Fibroblast of lung (primary cell): ENCODE measurements around the gene CUEDC1. TPM values are rescaled to one million over a fixed set of nuclear protein-coding genes. Genes with fewer than 3 reads are reported as not detected.

Experiments used
- DNase-seq, 2 donors: peaks; one replicate each; pipeline versions ENCODE4 v3.0.0 to v3.0.0-alpha.2; 2010; ENCODE audit warnings: low read depth in 2 of 2
- H2AFZ ChIP-seq: 2 replicates; pipeline ENCODE4 v1.5.1; 2012; ENCODE audit warnings: low read length, control low read depth, inconsistent platforms
- H3K27ac ChIP-seq: 2 replicates; pipeline ENCODE4 v1.5.1; 2011; ENCODE audit warnings: low read length, control low read depth; ENCODE audit not compliant: insufficient read depth
- H3K27me3 ChIP-seq: 2 replicates; pipeline ENCODE4 v1.5.1; 2011; ENCODE audit warnings: mild to moderate bottlenecking, low read length; ENCODE audit not compliant: control insufficient read depth, insufficient read depth
- H3K36me3 ChIP-seq: 2 replicates; pipeline ENCODE4 v1.5.1; 2011; ENCODE audit warnings: low read length; ENCODE audit not compliant: control insufficient read depth, insufficient read depth
- H3K4me1 ChIP-seq: 2 replicates; pipeline ENCODE4 v1.5.1; 2011; ENCODE audit warnings: low read length; ENCODE audit not compliant: control insufficient read depth, insufficient read depth; ENCODE audit errors: extremely low read depth
- H3K4me2 ChIP-seq: 2 replicates; pipeline ENCODE4 v1.5.1; 2011; ENCODE audit warnings: low read length, control low read depth; ENCODE audit not compliant: insufficient read depth; ENCODE audit errors: extremely low read depth
- H3K4me3 ChIP-seq, 4 experiments: fragments of 200-600 bp in 1 of 4; sonication (generic) in 1 of 4; replicated peaks in 1 of 4; 2 replicates each; pipeline ENCODE4 v1.5.1; 2011 to 2016; ENCODE audit warnings: low read length in 4 of 4, low read depth in 3 of 4, mild to moderate bottlenecking in 3 of 4, control low read depth in 2 of 4, inconsistent platforms in 1 of 4, mixed read lengths in 1 of 4; ENCODE audit not compliant: insufficient read depth in 1 of 4; ENCODE audit errors: control extremely low read depth in 1 of 4
- H3K79me2 ChIP-seq: 2 replicates; pipeline ENCODE4 v1.5.1; 2012; ENCODE audit warnings: mild to moderate bottlenecking, low read length, inconsistent platforms; ENCODE audit not compliant: control insufficient read depth, insufficient read depth
- H3K9ac ChIP-seq: 2 replicates; pipeline ENCODE4 v1.5.1; 2011; ENCODE audit warnings: mild to moderate bottlenecking, low read length, control low read depth; ENCODE audit not compliant: insufficient read depth
- H3K9me3 ChIP-seq: 2 replicates; pipeline ENCODE4 v1.5.1; 2012; ENCODE audit warnings: low read depth, low read length; ENCODE audit not compliant: control insufficient read depth, insufficient read depth
- H4K20me1 ChIP-seq: 2 replicates; pipeline ENCODE4 v1.5.1; 2011; ENCODE audit warnings: low read length; ENCODE audit not compliant: control insufficient read depth, insufficient read depth; ENCODE audit errors: extremely low read depth
- EZH2 ChIP-seq: IDR thresholded peaks from 2 replicates; pipeline ENCODE4 v1.5.1; 2012; ENCODE audit warnings: low read length, control low read depth, mild to moderate bottlenecking; ENCODE audit errors: missing control alignments
- polyA plus RNA-seq, 2 donors: library from polyadenylated mRNA; depleted of rRNA in 1 of 2; stranded (reverse) in 1 of 2; unstranded in 1 of 2; fragments of >200 nt; gene quantifications; 2 replicates each; pipeline ENCODE4 v1.2.1, GENCODE V29; 2011 to 2012; ENCODE audit warnings: missing spikeins in 1 of 2
- total RNA-seq: library from RNA; depleted of rRNA; stranded (reverse); fragments of >200 nt; gene quantifications from 2 replicates; pipeline ENCODE4 v1.2.1, GENCODE V29; 2014
- TF ChIP-seq, protein P1 (sequence below), 2 donors: IDR thresholded peaks in 1 of 2; conservative IDR thresholded peaks in 1 of 2; 1 replicate in 1 of 2; 2 replicates in 1 of 2; pipeline ENCODE4 v1.5.1; 2011 to 2012; ENCODE audit warnings: low read length in 2 of 2, control low read depth in 1 of 2, inconsistent platforms in 1 of 2, low read depth in 1 of 2, mild to moderate bottlenecking in 1 of 2

Gene CUEDC1
- total and polyA plus RNA-seq, 2 donors (not counting 1 experiment from before 2014, with no cell fraction given) = 11.9 to 34.9 TPM

DNA sequence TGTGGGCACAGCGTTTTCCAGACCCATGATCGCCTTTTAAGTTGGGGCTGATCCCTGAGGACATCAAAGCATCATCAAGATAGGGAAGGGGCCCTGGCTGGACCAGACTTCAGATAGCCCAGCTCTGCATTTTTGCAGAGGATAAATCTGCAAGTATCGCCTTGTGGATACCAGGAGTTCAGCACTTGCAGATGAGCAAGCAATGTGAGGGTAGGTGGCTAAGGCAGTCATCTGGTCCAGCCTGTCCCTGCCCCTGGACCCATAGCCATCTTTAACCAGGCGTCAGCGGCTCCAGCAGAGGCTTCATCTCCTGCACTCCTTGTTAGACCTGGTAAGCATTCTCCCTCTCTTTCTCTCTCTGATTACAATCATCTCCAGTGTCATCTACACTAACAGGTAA lies 96.4 kb downstream of the CUEDC1 start:
- Histone ChIP-seq H3K79me2 (no peaks in the 10 kb centered on the region), H2AFZ (no peak overlapping the region), H3K4me1 (peaks cover 34% of the 10 kb centered on the region), H3K9ac (no peak overlapping the region), H3K4me2 (no peak overlapping the region), H4K20me1 (no peaks in the 10 kb centered on the region), H3K9me3 (no peaks in the 10 kb centered on the region), H3K36me3 (peaks cover 2% of the 10 kb centered on the region), H3K27ac (no peak overlapping the region), H3K4me3 (no peak overlapping the region), H3K27me3 (no peaks in the 10 kb centered on the region)
- DNase-seq = no peak
- TF ChIP-seq, protein P1, sequence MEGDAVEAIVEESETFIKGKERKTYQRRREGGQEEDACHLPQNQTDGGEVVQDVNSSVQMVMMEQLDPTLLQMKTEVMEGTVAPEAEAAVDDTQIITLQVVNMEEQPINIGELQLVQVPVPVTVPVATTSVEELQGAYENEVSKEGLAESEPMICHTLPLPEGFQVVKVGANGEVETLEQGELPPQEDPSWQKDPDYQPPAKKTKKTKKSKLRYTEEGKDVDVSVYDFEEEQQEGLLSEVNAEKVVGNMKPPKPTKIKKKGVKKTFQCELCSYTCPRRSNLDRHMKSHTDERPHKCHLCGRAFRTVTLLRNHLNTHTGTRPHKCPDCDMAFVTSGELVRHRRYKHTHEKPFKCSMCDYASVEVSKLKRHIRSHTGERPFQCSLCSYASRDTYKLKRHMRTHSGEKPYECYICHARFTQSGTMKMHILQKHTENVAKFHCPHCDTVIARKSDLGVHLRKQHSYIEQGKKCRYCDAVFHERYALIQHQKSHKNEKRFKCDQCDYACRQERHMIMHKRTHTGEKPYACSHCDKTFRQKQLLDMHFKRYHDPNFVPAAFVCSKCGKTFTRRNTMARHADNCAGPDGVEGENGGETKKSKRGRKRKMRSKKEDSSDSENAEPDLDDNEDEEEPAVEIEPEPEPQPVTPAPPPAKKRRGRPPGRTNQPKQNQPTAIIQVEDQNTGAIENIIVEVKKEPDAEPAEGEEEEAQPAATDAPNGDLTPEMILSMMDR (conservative IDR thresholded peaks at IDR 0.05 in 1 of 2, IDR thresholded peaks at IDR 0.05 in 1 of 2; ENCODE audit: low read depth in 1 of 2, low read length in 2 of 2) = no peak
- no peak for TF ChIP-seq EZH2

DNA sequence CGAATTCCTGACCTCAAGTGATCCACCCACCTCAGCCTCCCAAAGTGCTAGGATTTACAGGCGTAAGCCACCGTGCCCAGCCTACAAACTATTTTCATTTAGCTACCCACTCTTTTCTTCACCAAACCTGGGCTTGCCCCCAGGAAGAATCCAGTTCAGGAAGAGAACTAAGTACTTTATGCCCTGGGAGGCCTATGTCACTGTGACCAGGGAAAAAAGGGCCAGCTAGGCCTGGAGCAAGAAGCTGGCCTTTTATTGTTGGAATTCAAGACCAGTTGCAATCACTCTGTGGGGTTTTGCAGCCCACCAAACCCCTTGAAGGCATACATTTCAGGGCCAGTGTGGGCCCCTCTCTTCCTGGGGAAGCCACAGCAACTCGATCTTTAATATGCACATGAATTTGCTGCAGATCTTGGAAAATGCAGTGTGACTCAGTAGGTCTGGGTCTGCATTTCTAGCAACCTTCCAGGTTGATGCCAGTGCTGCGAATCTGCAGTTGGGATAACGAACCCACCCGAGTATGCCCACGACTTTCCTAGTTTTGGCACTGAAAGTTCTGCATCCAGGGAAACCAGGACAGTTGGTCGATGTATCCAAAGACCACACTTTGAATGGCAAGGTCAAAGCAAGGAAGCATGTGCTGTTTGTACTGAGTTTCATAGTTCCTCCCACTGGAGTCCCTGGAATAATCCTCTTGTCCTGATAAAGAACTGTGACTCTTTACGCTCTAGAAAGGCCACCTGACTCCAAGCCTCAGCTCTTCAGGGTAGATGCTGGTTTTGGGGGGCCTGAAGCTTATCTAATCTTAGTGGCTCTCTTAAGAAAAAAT lies 98.2 kb downstream of the CUEDC1 start:
- Histone ChIP-seq H3K4me1 (peaks cover 25% of the 10 kb centered on the region), H3K27ac (no peak overlapping the region), H3K79me2 (no peaks in the 10 kb centered on the region), H4K20me1 (no peaks in the 10 kb centered on the region), H3K4me2 (no peak overlapping the region), H3K36me3 (no peaks in the 10 kb centered on the region), H2AFZ (no peak overlapping the region), H3K9me3 (no peaks in the 10 kb centered on the region), H3K4me3 (no peak overlapping the region), H3K9ac (no peak overlapping the region), H3K27me3 (no peaks in the 10 kb centered on the region)
- no peak for TF ChIP-seq EZH2
- TF ChIP-seq, protein P1 (conservative IDR thresholded peaks at IDR 0.05 in 1 of 2, IDR thresholded peaks at IDR 0.05 in 1 of 2; ENCODE audit: low read depth in 1 of 2, low read length in 2 of 2) = no peak
- no peak for DNase-seq

DNA sequence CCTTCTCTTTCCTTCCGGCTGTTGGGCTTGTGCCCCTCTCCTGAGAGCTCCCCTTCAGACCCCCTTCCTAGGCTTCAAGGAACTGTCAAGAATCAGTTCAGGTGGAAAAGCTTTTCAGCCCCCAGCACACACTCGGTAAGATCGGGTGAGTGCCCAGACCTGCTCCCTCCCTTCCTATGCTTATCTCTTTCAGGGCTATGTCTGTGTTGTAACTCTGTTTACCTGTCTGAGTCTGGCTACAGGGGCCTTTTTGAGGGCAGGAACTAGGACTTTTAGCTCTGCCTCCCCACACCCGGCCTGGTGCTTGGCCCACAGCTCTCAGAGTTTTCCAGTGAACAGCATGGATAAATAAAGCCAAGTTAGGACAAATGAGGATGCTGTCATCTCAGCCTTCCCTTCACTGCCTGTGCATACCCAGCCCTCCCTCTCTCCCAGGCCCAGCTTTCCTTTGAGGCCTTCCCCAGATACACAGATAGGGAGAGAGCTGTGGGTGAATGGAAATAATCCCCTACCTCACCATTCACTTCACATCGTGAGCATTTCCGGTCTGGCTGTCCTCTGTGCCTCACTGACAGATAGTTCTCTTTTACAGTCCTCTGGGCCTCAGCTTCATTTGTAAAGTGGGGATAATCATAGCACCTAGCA lies 99.7 kb downstream of the CUEDC1 start:
- no peak overlapping the region for H3K4me2 ChIP-seq
- no peaks in the 10 kb centered on the region for H3K36me3 ChIP-seq
- no peaks in the 10 kb centered on the region for H3K27me3 ChIP-seq
- TF ChIP-seq EZH2 = no peak
- TF ChIP-seq, protein P1 (conservative IDR thresholded peaks at IDR 0.05 in 1 of 2, IDR thresholded peaks at IDR 0.05 in 1 of 2; ENCODE audit: low read depth in 1 of 2, low read length in 2 of 2) = no peak
- H4K20me1 ChIP-seq = no peaks in the 10 kb centered on the region
- no peak overlapping the region for H3K27ac ChIP-seq
- no peak for DNase-seq
- no peaks in the 10 kb centered on the region for H3K79me2 ChIP-seq
- H3K9ac ChIP-seq = no peak overlapping the region
- H3K4me1 ChIP-seq = peaks cover 21% of the 10 kb centered on the region
- H3K9me3 ChIP-seq = no peaks in the 10 kb centered on the region
- no peak overlapping the region for H3K4me3 ChIP-seq
- no peak overlapping the region for H2AFZ ChIP-seq
